ENCODE data around the gene SERPINA9. TPM values are rescaled to one million over a fixed set of nuclear protein-coding genes. Genes with fewer than 3 reads are reported as not detected.
A peak's percentile ranks its signal among the peaks of the same experiment; 100 is the strongest.

Gene SERPINA9
- total and polyA plus RNA-seq, 7 donors = not detected

- Histone ChIP-seq H3K27ac (no peak overlapping the region), H3K36me3 (ENCODE audit: insufficient read depth in 1 of 2, low read depth in 1 of 2) (no peaks in the 10 kb centered on the region), H3K27me3 (ENCODE audit: insufficient read depth in 3 of 3, low read length in 2 of 3) (peaks cover 0 to 3% (median 2%) of the 10 kb centered on the region in 3 donors), H3K4me3 (no peak overlapping the region), H3K4me1 (no peaks in the 10 kb centered on the region), H3K9me3 (no peaks in the 10 kb centered on the region)
- intact Hi-C loops (cut with DNase I) = no loop called here
- WGBS, 3 donors = 45 to 58% (median 48%) methylated on average over 5 of the region's 5 CpGs
- DNase-seq = no peak
- no peak for TF ChIP-seq CTCF (IDR thresholded peaks at IDR 0.05)
- no peak for ATAC-seq
Observed at GRCh38 chr14:94521375-94522114, 45.5 kb upstream of the SERPINA9 start.

- intact Hi-C loops (cut with DNase I) = no loop called here
- DNase-seq (no peak), ATAC-seq (peak in 1 of 4 donors; percentile 19)
- H3K36me3 ChIP-seq (ENCODE audit: insufficient read depth in 1 of 2, low read depth in 1 of 2) = no peaks in the 10 kb centered on the region
- no peaks in the 10 kb centered on the region for H3K4me1 ChIP-seq
- peaks cover 0 to 3% (median 0%) of the 10 kb centered on the region in 3 donors for H3K27me3 ChIP-seq (ENCODE audit: insufficient read depth in 3 of 3, low read length in 2 of 3)
- TF ChIP-seq CTCF (IDR thresholded peaks at IDR 0.05) = no peak
- WGBS, 3 donors = 29 to 32% (median 31%) methylated on average over 7 of the region's 7 CpGs
- no peak overlapping the region for H3K4me3 ChIP-seq
- no peak overlapping the region for H3K27ac ChIP-seq
- no peaks in the 10 kb centered on the region for H3K9me3 ChIP-seq
Observed at GRCh38 chr14:94517641-94518257, 41.8 kb upstream of the SERPINA9 start.

DNA sequence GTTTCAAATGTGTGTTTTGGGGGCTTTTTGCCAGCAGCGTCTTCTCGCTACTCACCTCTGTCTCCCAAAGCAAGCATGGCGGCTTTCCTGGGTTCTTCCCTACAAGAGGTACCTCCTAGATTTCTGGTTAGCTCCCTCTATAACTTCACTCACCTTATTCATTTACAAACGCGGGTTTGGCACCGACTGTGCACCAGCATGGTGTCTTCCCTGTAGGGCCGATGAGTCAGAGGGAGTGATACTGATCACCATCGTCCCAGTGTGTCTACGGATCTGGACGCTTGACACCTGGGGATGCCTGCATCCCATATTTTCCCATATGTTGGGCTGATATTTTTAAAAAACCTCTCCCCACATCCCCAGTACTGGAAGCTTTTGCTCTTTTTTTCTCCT, 41.2 kb upstream of the SERPINA9 start:
- no peak for TF ChIP-seq CTCF (IDR thresholded peaks at IDR 0.05)
- DNase-seq = no peak

DNA sequence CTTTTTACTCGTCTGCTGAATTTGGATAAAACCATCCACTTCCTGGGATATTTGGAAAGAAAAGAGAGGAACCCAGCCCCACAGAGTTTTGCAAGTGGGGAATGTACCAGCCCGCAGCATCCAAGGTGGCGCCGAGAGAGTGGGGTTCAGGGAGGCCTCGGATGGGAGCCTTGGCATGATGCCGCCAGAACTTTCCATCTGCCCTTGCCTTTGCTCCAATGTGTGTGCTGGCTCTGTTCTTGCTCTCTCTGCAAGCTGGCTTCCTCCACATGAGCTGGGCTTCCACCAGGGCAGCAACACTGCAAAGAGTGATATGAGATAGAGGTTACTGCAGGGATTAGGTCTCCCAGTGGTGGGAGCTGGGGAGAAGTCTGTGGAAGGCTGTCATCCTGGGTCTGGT, 39.9 kb upstream of the SERPINA9 start:
- H3K36me3 ChIP-seq (ENCODE audit: insufficient read depth in 1 of 2, low read depth in 1 of 2) = no peaks in the 10 kb centered on the region
- DNase-seq = no peak
- 80 to 84% (median 82%) methylated on average over 6 of the region's 6 CpGs for WGBS, 3 donors
- H3K4me3 ChIP-seq = no peak overlapping the region
- no peaks in the 10 kb centered on the region for H3K4me1 ChIP-seq
- no peak for TF ChIP-seq CTCF (IDR thresholded peaks at IDR 0.05)
- H3K27ac ChIP-seq = no peak overlapping the region
- H3K27me3 ChIP-seq (ENCODE audit: insufficient read depth in 3 of 3, low read length in 2 of 3) = peaks cover 0 to 3% (median 0%) of the 10 kb centered on the region in 3 donors
- H3K9me3 ChIP-seq = no peaks in the 10 kb centered on the region
- intact Hi-C loops (cut with DNase I) = no loop called here
- no peak for ATAC-seq

More for the DNA sequence above, 41.2 kb upstream of the SERPINA9 start:
- no peak overlapping the region for H3K4me3 ChIP-seq
- intact Hi-C loops (cut with DNase I) = no loop called here
- H3K9me3 ChIP-seq = no peaks in the 10 kb centered on the region
- no peaks in the 10 kb centered on the region for H3K36me3 ChIP-seq (ENCODE audit: insufficient read depth in 1 of 2, low read depth in 1 of 2)
- no peak overlapping the region for H3K27ac ChIP-seq
- 64 to 66% (median 66%) methylated on average over 10 of the region's 10 CpGs for WGBS, 3 donors
- peaks cover 0 to 3% (median 0%) of the 10 kb centered on the region in 3 donors for H3K27me3 ChIP-seq (ENCODE audit: insufficient read depth in 3 of 3, low read length in 2 of 3)
- ATAC-seq = no peak
- no peaks in the 10 kb centered on the region for H3K4me1 ChIP-seq
